HEK293 (cell line): ENCODE results near the gene PLOD2.
A peak's percentile ranks its signal among the peaks of the same experiment; 100 is the strongest.

ENCODE experiments used
- CTCF ChIA-PET: fragments of 350-600 bp; formaldehyde crosslinking; extraction: SDS; loops from one replicate; lab custom pipeline; 2021; ENCODE audit warnings: antibody characterized with exemption; lab: Yijun Ruan, JAX
- POLR2A ChIA-PET: fragments of 300-600 bp; formaldehyde crosslinking; extraction: SDS; loops from one replicate; lab custom pipeline; 2020; ENCODE audit warnings: antibody characterized with exemption, inconsistent platforms; lab: Yijun Ruan, JAX
- H3K27ac ChIP-seq: fragments of 200-500 bp; sonication (Bioruptor generic); 2 replicates; pipeline ENCODE4 v1.5.1; 2014; ENCODE audit warnings: low read depth, low read length, control low read depth, inconsistent platforms; ENCODE audit errors: extremely low read depth
- H3K36me3 ChIP-seq, 2 experiments: fragments of 200-500 bp in 1 of 2; sonication (Bioruptor generic) in 1 of 2; 1 replicate in 1 of 2; 2 replicates in 1 of 2; pipeline ENCODE4 v1.5.1; 2014 to 2017; ENCODE audit warnings: inconsistent platforms in 2 of 2, low read length in 2 of 2; ENCODE audit not compliant: control insufficient read depth in 2 of 2, insufficient read depth in 1 of 2
- H3K4me1 ChIP-seq: fragments of 200-500 bp; sonication (Bioruptor generic); 2 replicates; pipeline ENCODE4 v1.5.1; 2014; ENCODE audit warnings: mild to moderate bottlenecking, low read length, inconsistent platforms; ENCODE audit not compliant: control insufficient read depth, insufficient read depth
- H3K4me3 ChIP-seq: 2 replicates; pipeline ENCODE4 v1.5.1; 2011; ENCODE audit warnings: low read depth, mild to moderate bottlenecking, control low read depth, low read length, moderate library complexity
- H3K9me3 ChIP-seq: fragments of 200-500 bp; sonication (Bioruptor generic); 2 replicates; pipeline ENCODE4 v1.5.1; 2014; ENCODE audit warnings: low read depth, low read length, inconsistent platforms; ENCODE audit not compliant: control insufficient read depth, insufficient read depth
- BCL11B ChIP-seq: fragments of 450-650 bp; formaldehyde crosslinking; IDR thresholded peaks from 2 replicates; pipeline ENCODE4 v1.5.1; 2016; ENCODE audit warnings: low read depth, missing biosample characterization, missing genetic modification characterization
- GLI4 ChIP-seq: fragments of 450-650 bp; formaldehyde crosslinking; IDR thresholded peaks from 2 replicates; pipeline ENCODE4 v1.5.1; 2016; ENCODE audit warnings: missing biosample characterization, missing genetic modification characterization
- KLF10 ChIP-seq: fragments of 450-650 bp; IDR thresholded peaks from 2 replicates; pipeline ENCODE4 v1.5.1; 2018; ENCODE audit warnings: missing biosample characterization, mild to moderate bottlenecking, missing genetic modification characterization
- PRDM1 ChIP-seq: fragments of 450-650 bp; formaldehyde crosslinking; IDR thresholded peaks from 2 replicates; pipeline ENCODE4; 2016; ENCODE audit warnings: missing biosample characterization, missing genetic modification characterization
- PRDM4 ChIP-seq: fragments of 450-650 bp; formaldehyde crosslinking; IDR thresholded peaks from 2 replicates; pipeline ENCODE4 v1.5.1; 2017; ENCODE audit warnings: missing biosample characterization, missing genetic modification characterization
- SCRT1 ChIP-seq: fragments of 450-650 bp; formaldehyde crosslinking; IDR thresholded peaks from 2 replicates; pipeline ENCODE4 v1.5.1; 2016; ENCODE audit warnings: missing biosample characterization, missing genetic modification characterization, borderline replicate concordance
- TSHZ1 ChIP-seq: fragments of 450-650 bp; formaldehyde crosslinking; IDR thresholded peaks from 2 replicates; pipeline ENCODE4 v1.5.1; 2016; ENCODE audit warnings: missing biosample characterization, missing genetic modification characterization, borderline replicate concordance
- ZBTB8A ChIP-seq: fragments of 450-650 bp; formaldehyde crosslinking; IDR thresholded peaks from 2 replicates; pipeline ENCODE4 v1.5.1; 2016; ENCODE audit warnings: missing biosample characterization, missing genetic modification characterization
- ZFP37 ChIP-seq: fragments of 450-650 bp; formaldehyde crosslinking; IDR thresholded peaks from 2 replicates; pipeline ENCODE4 v1.5.1; 2016; ENCODE audit warnings: missing biosample characterization, missing genetic modification characterization
- ZNF138 ChIP-seq: fragments of 450-650 bp; formaldehyde crosslinking; IDR thresholded peaks from 2 replicates; pipeline ENCODE4 v1.5.1; 2016; ENCODE audit warnings: missing biosample characterization, missing genetic modification characterization, borderline replicate concordance
- ZNF16 ChIP-seq: fragments of 450-650 bp; formaldehyde crosslinking; IDR thresholded peaks from 2 replicates; pipeline ENCODE4 v1.5.1; 2016; ENCODE audit warnings: low read depth, missing biosample characterization, missing genetic modification characterization
- ZNF26 ChIP-seq: fragments of 450-650 bp; formaldehyde crosslinking; IDR thresholded peaks from 2 replicates; pipeline ENCODE4 v1.5.1; 2016; ENCODE audit warnings: missing biosample characterization, missing genetic modification characterization
- ZNF391 ChIP-seq: fragments of 450-650 bp; formaldehyde crosslinking; IDR thresholded peaks from 2 replicates; pipeline ENCODE4 v1.5.1; 2016; ENCODE audit warnings: low read depth, missing biosample characterization, missing genetic modification characterization, borderline replicate concordance
- ZNF488 ChIP-seq: fragments of 450-650 bp; formaldehyde crosslinking; IDR thresholded peaks from 2 replicates; pipeline ENCODE4 v1.5.1; 2016; ENCODE audit warnings: missing biosample characterization, missing genetic modification characterization
- ZNF530 ChIP-seq: fragments of 450-650 bp; formaldehyde crosslinking; IDR thresholded peaks from 2 replicates; pipeline ENCODE4 v1.5.1; 2016; ENCODE audit warnings: low read depth, missing biosample characterization, missing genetic modification characterization
- ZNF549 ChIP-seq: fragments of 450-650 bp; IDR thresholded peaks from 2 replicates; pipeline ENCODE4 v1.5.1; 2018; ENCODE audit warnings: missing biosample characterization, missing genetic modification characterization, mild to moderate bottlenecking, inconsistent platforms, moderate library complexity
- ZNF555 ChIP-seq: fragments of 450-650 bp; formaldehyde crosslinking; conservative IDR thresholded peaks from 2 replicates; pipeline ENCODE4 v1.5.1; 2017; ENCODE audit warnings: missing biosample characterization, mild to moderate bottlenecking, missing genetic modification characterization, inconsistent platforms
- ZNF560 ChIP-seq: fragments of 450-650 bp; formaldehyde crosslinking; IDR thresholded peaks from 2 replicates; pipeline ENCODE4 v1.5.1; 2017; ENCODE audit warnings: missing biosample characterization, missing genetic modification characterization, borderline replicate concordance
- ZNF580 ChIP-seq: fragments of 450-650 bp; formaldehyde crosslinking; IDR thresholded peaks from 2 replicates; pipeline ENCODE4 v1.5.1; 2016; ENCODE audit warnings: missing biosample characterization, missing genetic modification characterization
- ZNF670 ChIP-seq: fragments of 450-650 bp; formaldehyde crosslinking; IDR thresholded peaks from 2 replicates; pipeline ENCODE4 v1.5.1; 2016; ENCODE audit warnings: missing biosample characterization, missing genetic modification characterization, low read depth

Gene PLOD2

GRCh38 chr3:146072824-146073223, 88.2 kb downstream of the PLOD2 start:
- Histone ChIP-seq H3K4me3 (no peak overlapping the region), H3K9me3 (no peaks in the 10 kb centered on the region), H3K36me3 (peaks cover 4 to 21% of the 10 kb centered on the region in 2 experiments; a peak in 2 of 3 replicates), H3K4me1 (no peaks in the 10 kb centered on the region), H3K27ac (no peak overlapping the region)
- ChIA-PET CTCF (interaction anchor here (0.7 kb wide), 1 partner anchor 254 kb away, joined by 3 read pairs; no protein-coding TSS in a partner anchor), POLR2A (no interaction called here)
- TF ChIP-seq ZNF560 (tag by site-specific recombination) (no peak), PRDM1 (tag by site-specific recombination) (0 out of 2 replicates have a peak, but pooled peaks have one; percentile 16)

GRCh38 chr3:146072061-146072460, 88.9 kb downstream of the PLOD2 start:
- no peak overlapping the region for H3K27ac ChIP-seq
- H3K4me3 ChIP-seq, result no peak overlapping the region
- no peak for TF ChIP-seq SCRT1 (tag by site-specific recombination)
- no peak for TF ChIP-seq TSHZ1 (tag by site-specific recombination)
- no peak for TF ChIP-seq ZNF549 (tag by site-specific recombination)
- TF ChIP-seq KLF10 (tag by site-specific recombination), result no peak
- no peak for TF ChIP-seq ZFP37 (tag by site-specific recombination)
- TF ChIP-seq ZNF670 (tag by site-specific recombination), result no peak
- no peak for TF ChIP-seq ZNF138 (tag by site-specific recombination)
- no peak for TF ChIP-seq ZNF16 (tag by site-specific recombination)
- no peak for TF ChIP-seq GLI4
- no peak for TF ChIP-seq ZNF580
- TF ChIP-seq ZNF530 (tag by site-specific recombination), result no peak
- TF ChIP-seq ZNF391 (tag by site-specific recombination), result no peak
- TF ChIP-seq ZNF26 (tag by site-specific recombination), result no peak
- TF ChIP-seq ZNF555, result no peak
- TF ChIP-seq ZBTB8A (tag by site-specific recombination), result no peak
- no peak for TF ChIP-seq ZNF488
- TF ChIP-seq BCL11B (tag by site-specific recombination), result no peak
- TF ChIP-seq PRDM4, result no peak
- no peaks in the 10 kb centered on the region for H3K9me3 ChIP-seq
- POLR2A ChIA-PET, result no interaction called here
- H3K36me3 ChIP-seq, result peaks cover 4 to 21% of the 10 kb centered on the region in 2 experiments; a peak in 2 of 3 replicates
- CTCF ChIA-PET, result interaction anchor here (1.1 to 1.5 kb wide), 2 partner anchors 116 to 118 kb away, joined by 4 to 5 read pairs; no protein-coding TSS in a partner anchor
- no peaks in the 10 kb centered on the region for H3K4me1 ChIP-seq
